Measurements from ENCODE around the gene NTN5.
"Not testable (repeated sequence)": the region's sequence is repeated elsewhere in the genome, so short reads cannot be mapped to it uniquely, and the experiment has no call there.

The NTN5 gene

GRCh38 chr19:48672994-48673393 lies at the start of gene NTN5:
NTN5 (minus strand) TSS chr19:48673017; CDS start chr19:48670986, 2,031 bp downstream.
- DNase-seq = no peak

GRCh38 chr19:48722196-48722708 lies 49.4 kb upstream of the NTN5 start:
- DNase-seq = no peak

GRCh38 chr19:48720613-48721296 lies 47.9 kb upstream of the NTN5 start:
- DNase-seq = peak; percentile 87

GRCh38 chr19:48720251-48720612 lies 47.4 kb upstream of the NTN5 start:
- no peak for DNase-seq

GRCh38 chr19:48719263-48720171 lies 46.7 kb upstream of the NTN5 start, which contains the start of gene MAMSTR:
MAMSTR (minus strand) TSS chr19:48719725; CDS start chr19:48719031, 694 bp downstream.
- DNase-seq = no peak

GRCh38 chr19:48718711-48719231 lies 46.0 kb upstream of the NTN5 start:
- DNase-seq = no peak

GRCh38 chr19:48718106-48718505 lies 45.3 kb upstream of the NTN5 start:
- DNase-seq = not testable (repeated sequence)

- DNase-seq = no peak
Measured at GRCh38 chr19:48716562-48717291, 43.9 kb upstream of the NTN5 start.

- no peak for DNase-seq
Measured at GRCh38 chr19:48715681-48716171, 42.9 kb upstream of the NTN5 start.

- no peak for DNase-seq
Measured at GRCh38 chr19:48714759-48715675, 42.2 kb upstream of the NTN5 start.

GRCh38 chr19:48713864-48714755 lies 41.3 kb upstream of the NTN5 start:
- DNase-seq = peak; percentile 96

GRCh38 chr19:48713041-48713863 lies 40.4 kb upstream of the NTN5 start:
- no peak for DNase-seq

- no peak for DNase-seq
Measured at GRCh38 chr19:48711106-48711662, 38.4 kb upstream of the NTN5 start.

GRCh38 chr19:48708471-48708870 lies 35.7 kb upstream of the NTN5 start:
- DNase-seq = no peak

- no peak for DNase-seq
Measured at GRCh38 chr19:48705431-48705830, 32.6 kb upstream of the NTN5 start.

GRCh38 chr19:48703316-48703715 lies 30.5 kb upstream of the NTN5 start:
- no peak for DNase-seq

GRCh38 chr19:48702701-48703100 lies 29.9 kb upstream of the NTN5 start:
- DNase-seq = no peak

- DNase-seq = no peak
Measured at GRCh38 chr19:48698046-48698445, 25.2 kb upstream of the NTN5 start.

- DNase-seq = no peak
Measured at GRCh38 chr19:48696353-48697010, 23.7 kb upstream of the NTN5 start.

Measured in activated CD4-positive, alpha-beta T cell treated with anti-CD3 and anti-CD28 coated beads, Interleukin-2, amount 50 U/mL, for 1 hour (primary cell).